Hematopoietic multipotent progenitor cell treated with erythropoietin and hydrocortisone succinate and interleukin-3 and kit ligand, for 17 days (in vitro differentiated cells): Measurements from ENCODE around the gene SMPD1.

Experiments used
- DNase-seq: peaks from one replicate; pipeline ENCODE4 v3.0.0-alpha.2; 2015; ENCODE audit warnings: low spot score

Gene SMPD1

GRCh38 chr11:6415797-6416196, 25.5 kb downstream of the SMPD1 start:
- no peak for DNase-seq

GRCh38 chr11:6417907-6418556, 27.8 kb downstream of the SMPD1 start:
- no peak for DNase-seq

GRCh38 chr11:6418557-6419008, 28.3 kb downstream of the SMPD1 start:
- no peak for DNase-seq

GRCh38 chr11:6419009-6419631, 28.8 kb downstream of the SMPD1 start, which contains the start of gene APBB1:
Gene APBB1, minus strand, starts transcription at chr11:6419094. Its CDS starts 7,747 bp downstream, at chr11:6411347.
- peak; percentile 28 for DNase-seq

GRCh38 chr11:6420677-6421076, 30.4 kb downstream of the SMPD1 start:
- no peak for DNase-seq

- no peak for DNase-seq
Measured at GRCh38 chr11:6427516-6427915, 37.2 kb downstream of the SMPD1 start.

- no peak for DNase-seq
Measured at GRCh38 chr11:6431861-6432260, 41.6 kb downstream of the SMPD1 start.

- DNase-seq = no peak
Measured at GRCh38 chr11:6433998-6434660, 43.9 kb downstream of the SMPD1 start.

- DNase-seq = no peak
Measured at GRCh38 chr11:6437423-6437822, 47.1 kb downstream of the SMPD1 start.

GRCh38 chr11:6437993-6438392, 47.7 kb downstream of the SMPD1 start:
- DNase-seq = no peak

- DNase-seq = peak; percentile 61
Measured at GRCh38 chr11:6438979-6439571, 48.8 kb downstream of the SMPD1 start.

GRCh38 chr11:6440906-6441358, 50.7 kb downstream of the SMPD1 start, which contains the start of gene HPX:
Gene HPX, minus strand, starts transcription at chr11:6440987. Its CDS starts 24 bp downstream, at chr11:6440963.
- no peak for DNase-seq

GRCh38 chr11:6442441-6442840, 52.2 kb downstream of the SMPD1 start:
- no peak for DNase-seq

GRCh38 chr11:6443269-6444003, 53.2 kb downstream of the SMPD1 start:
- DNase-seq = peak; percentile 60
